Ammon's horn (tissue), 1 donor: ENCODE results near the gene MACF1.
A peak's percentile ranks its signal among the peaks of the same experiment; 100 is the strongest.

Experiments
- DNase-seq: peaks from one replicate; pipeline ENCODE4 v3.0.0-alpha.2; 2016; ENCODE audit warnings: low spot score

Gene MACF1

GRCh38 chr1:39310691-39311090 lies 106.2 kb downstream of the MACF1 start:
- no peak for DNase-seq

- no peak for DNase-seq
Observed at GRCh38 chr1:39317111-39317510, 112.6 kb downstream of the MACF1 start.

GRCh38 chr1:39317910-39318633 lies 113.6 kb downstream of the MACF1 start:
- no peak for DNase-seq

GRCh38 chr1:39321979-39322378 lies 117.5 kb downstream of the MACF1 start:
- no peak for DNase-seq

- DNase-seq, result no peak
Observed at GRCh38 chr1:39322431-39322830, 117.9 kb downstream of the MACF1 start.

- no peak for DNase-seq
Observed at GRCh38 chr1:39324888-39325287, 120.4 kb downstream of the MACF1 start.

GRCh38 chr1:39326836-39327235 lies 122.3 kb downstream of the MACF1 start:
- no peak for DNase-seq

GRCh38 chr1:39328095-39328494 lies 123.6 kb downstream of the MACF1 start:
- DNase-seq, result no peak

- no peak for DNase-seq
Observed at GRCh38 chr1:39328586-39329121, 124.2 kb downstream of the MACF1 start.

GRCh38 chr1:39331647-39332046 lies 127.2 kb downstream of the MACF1 start:
- peak; percentile 31 for DNase-seq

GRCh38 chr1:39332291-39332690 lies 127.8 kb downstream of the MACF1 start:
- DNase-seq, result peak; percentile 62

GRCh38 chr1:39332828-39333227 lies 128.3 kb downstream of the MACF1 start:
- no peak for DNase-seq

GRCh38 chr1:39333296-39333695 lies 128.8 kb downstream of the MACF1 start:
- no peak for DNase-seq

GRCh38 chr1:39335216-39335615 lies 130.7 kb downstream of the MACF1 start:
- DNase-seq, result peak; percentile 16

GRCh38 chr1:39337067-39337466 lies 132.6 kb downstream of the MACF1 start:
- DNase-seq, result no peak

GRCh38 chr1:39342776-39343175 lies 138.3 kb downstream of the MACF1 start:
- DNase-seq, result no peak

- DNase-seq, result no peak
Observed at GRCh38 chr1:39344394-39345154, 140.1 kb downstream of the MACF1 start.

- DNase-seq, result no peak
Observed at GRCh38 chr1:39346872-39347271, 142.4 kb downstream of the MACF1 start.

- DNase-seq, result no peak
Observed at GRCh38 chr1:39348278-39348677, 143.8 kb downstream of the MACF1 start.

- DNase-seq, result no peak
Observed at GRCh38 chr1:39352881-39353280, 148.4 kb downstream of the MACF1 start.

GRCh38 chr1:39354572-39354971 lies 150.1 kb downstream of the MACF1 start:
- DNase-seq, result peak; percentile 28

GRCh38 chr1:39358491-39358890 lies 154.0 kb downstream of the MACF1 start:
- no peak for DNase-seq

GRCh38 chr1:39359028-39359570 lies 154.6 kb downstream of the MACF1 start:
- DNase-seq, result no peak
